Skin epidermis (tissue), 12 donors: ENCODE measurements around the gene PAX2.

Source experiments
- H3K27ac ChIP-seq, 21 experiments: fragments of 200-600 bp; sonication (generic) in 11 of 21; one replicate each; pipeline ENCODE4 v1.5.0; 2020; ENCODE audit warnings: mild to moderate bottlenecking in 3 of 21, inconsistent platforms in 2 of 21, moderate library complexity in 2 of 21
- H3K4me3 ChIP-seq, 7 experiments: fragments of 200-600 bp; sonication (generic) in 2 of 7; one replicate each; pipeline ENCODE4 v1.5.0; 2020; ENCODE audit warnings: inconsistent platforms in 2 of 7, mild to moderate bottlenecking in 2 of 7, moderate library complexity in 1 of 7

PAX2 gene

GRCh38 chr10:100867261-100867963 is 122.0 kb downstream of the PAX2 start:
- Histone ChIP-seq H3K4me3 (no peak overlapping the region), H3K27ac (no peak overlapping the region)

GRCh38 chr10:100868382-100868781 is 123.0 kb downstream of the PAX2 start:
- H3K4me3 ChIP-seq = no peak overlapping the region
- H3K27ac ChIP-seq = no peak overlapping the region

GRCh38 chr10:100869399-100869798 is 124.0 kb downstream of the PAX2 start:
- no peak overlapping the region for H3K27ac ChIP-seq
- H3K4me3 ChIP-seq = no peak overlapping the region

- Histone ChIP-seq H3K27ac (no peak overlapping the region), H3K4me3 (no peak overlapping the region)
Measured at GRCh38 chr10:100872034-100872791, 126.8 kb downstream of the PAX2 start.

- no peak overlapping the region for H3K27ac ChIP-seq
- H3K4me3 ChIP-seq = no peak overlapping the region
Measured at GRCh38 chr10:100873146-100873826, 127.9 kb downstream of the PAX2 start.

- Histone ChIP-seq H3K27ac (no peak overlapping the region), H3K4me3 (no peak overlapping the region)
Measured at GRCh38 chr10:100873827-100874326, 128.5 kb downstream of the PAX2 start.

GRCh38 chr10:100874702-100875483 is 129.5 kb downstream of the PAX2 start:
- Histone ChIP-seq H3K4me3 (no peak overlapping the region), H3K27ac (no peak overlapping the region)

- no peak overlapping the region for H3K27ac ChIP-seq
- H3K4me3 ChIP-seq = no peak overlapping the region
Measured at GRCh38 chr10:100875484-100876166, 130.2 kb downstream of the PAX2 start.

GRCh38 chr10:100876585-100877460 is 131.4 kb downstream of the PAX2 start:
- Histone ChIP-seq H3K27ac (no peak overlapping the region), H3K4me3 (no peak overlapping the region)

GRCh38 chr10:100877461-100877850 is 132.1 kb downstream of the PAX2 start:
- H3K27ac ChIP-seq = no peak overlapping the region

GRCh38 chr10:100878291-100878910 is 133.0 kb downstream of the PAX2 start:
- Histone ChIP-seq H3K27ac (no peak overlapping the region), H3K4me3 (no peak overlapping the region)

More at GRCh38 chr10:100877461-100877850, 132.1 kb downstream of the PAX2 start:
- H3K4me3 ChIP-seq = no peak overlapping the region
